ENCODE measurements around the gene SGMS1.

- TF ChIP-seq, protein P1, sequence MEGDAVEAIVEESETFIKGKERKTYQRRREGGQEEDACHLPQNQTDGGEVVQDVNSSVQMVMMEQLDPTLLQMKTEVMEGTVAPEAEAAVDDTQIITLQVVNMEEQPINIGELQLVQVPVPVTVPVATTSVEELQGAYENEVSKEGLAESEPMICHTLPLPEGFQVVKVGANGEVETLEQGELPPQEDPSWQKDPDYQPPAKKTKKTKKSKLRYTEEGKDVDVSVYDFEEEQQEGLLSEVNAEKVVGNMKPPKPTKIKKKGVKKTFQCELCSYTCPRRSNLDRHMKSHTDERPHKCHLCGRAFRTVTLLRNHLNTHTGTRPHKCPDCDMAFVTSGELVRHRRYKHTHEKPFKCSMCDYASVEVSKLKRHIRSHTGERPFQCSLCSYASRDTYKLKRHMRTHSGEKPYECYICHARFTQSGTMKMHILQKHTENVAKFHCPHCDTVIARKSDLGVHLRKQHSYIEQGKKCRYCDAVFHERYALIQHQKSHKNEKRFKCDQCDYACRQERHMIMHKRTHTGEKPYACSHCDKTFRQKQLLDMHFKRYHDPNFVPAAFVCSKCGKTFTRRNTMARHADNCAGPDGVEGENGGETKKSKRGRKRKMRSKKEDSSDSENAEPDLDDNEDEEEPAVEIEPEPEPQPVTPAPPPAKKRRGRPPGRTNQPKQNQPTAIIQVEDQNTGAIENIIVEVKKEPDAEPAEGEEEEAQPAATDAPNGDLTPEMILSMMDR (IDR thresholded peaks at IDR 0.05), result no peak
- no peak for TF ChIP-seq POLR2A (IDR thresholded peaks at IDR 0.05)
Measured at GRCh38 chr10:50390302-50390701, 233.5 kb downstream of the SGMS1 start.
